Naive thymus-derived CD4-positive, alpha-beta T cell (primary cell): ENCODE results near the gene PCDHGA9. TPM values are rescaled to one million over a fixed set of nuclear protein-coding genes. Genes with fewer than 3 reads are reported as not detected.
A peak's percentile ranks its signal among the peaks of the same experiment; 100 is the strongest.
"Not testable (repeated sequence)": the region's sequence is repeated elsewhere in the genome, so short reads cannot be mapped to it uniquely, and the experiment has no call there.

Source experiments
- ATAC-seq: fragments of 150-1000 bp; cut with Tn5 transposase; 2 replicates; pipeline ENCODE4 v1.10.0; 2021; ENCODE audit warnings: mild to moderate bottlenecking, moderate library complexity
- CTCF ChIA-PET: fragments of 350-600 bp; sonication (Branson Sonifier 250); formaldehyde crosslinking; loops from one replicate; lab custom pipeline; 2021; ENCODE audit warnings: antibody characterized with exemption; lab: Charles Lee
- POLR2A ChIA-PET: fragments of 350-600 bp; sonication (Branson Sonifier 250); formaldehyde crosslinking; loops from one replicate; lab custom pipeline; 2021; ENCODE audit warnings: antibody characterized with exemption, inconsistent platforms; lab: Charles Lee
- DNase-seq, 9 donors: peaks; one replicate each; pipeline versions ENCODE4 v3.0.0 to v3.0.0-alpha.2; 2020 to 2022; ENCODE audit warnings: mixed read lengths in 1 of 9
- H3K27ac ChIP-seq: one replicate; pipeline ENCODE4 v1.7.0; 2013; ENCODE audit warnings: mild to moderate bottlenecking, low read depth, low read length, moderate library complexity
- H3K27me3 ChIP-seq, 2 donors: one replicate each; pipeline ENCODE4 v1.7.0; 2013; ENCODE audit warnings: low read length in 2 of 2, mild to moderate bottlenecking in 2 of 2, moderate library complexity in 2 of 2; ENCODE audit not compliant: control insufficient read depth in 2 of 2, insufficient read depth in 2 of 2
- H3K36me3 ChIP-seq, 3 experiments: 1 replicate in 2 of 3; 2 replicates in 1 of 3; pipeline ENCODE4 v1.7.0; 2013; ENCODE audit warnings: low read length in 3 of 3, mild to moderate bottlenecking in 3 of 3, moderate library complexity in 1 of 3; ENCODE audit not compliant: insufficient read depth in 3 of 3, control insufficient read depth in 2 of 3
- H3K4me1 ChIP-seq, 2 donors: one replicate each; pipeline ENCODE4 v1.7.0; 2013; ENCODE audit warnings: low read length in 2 of 2, mild to moderate bottlenecking in 2 of 2, moderate library complexity in 1 of 2; ENCODE audit not compliant: control insufficient read depth in 2 of 2, insufficient read depth in 2 of 2
- H3K4me3 ChIP-seq: 2 replicates; pipeline ENCODE4 v1.7.0; 2013; ENCODE audit warnings: mild to moderate bottlenecking, low read length
- H3K9me3 ChIP-seq, 3 experiments: 1 replicate in 2 of 3; 2 replicates in 1 of 3; pipeline ENCODE4 v1.7.0; 2013; ENCODE audit warnings: low read length in 3 of 3; ENCODE audit not compliant: control insufficient read depth in 2 of 3
- H3K27ac Mint-ChIP-seq, 9 donors: one replicate each; pipeline ENCODE4 v1.8.0; 2020 to 2022; ENCODE audit warnings: mixed read lengths in 9 of 9, mild to moderate bottlenecking in 8 of 9, moderate library complexity in 5 of 9, inconsistent platforms in 2 of 9
- H3K27me3 Mint-ChIP-seq, 5 donors: one replicate each; pipeline ENCODE4 v1.8.0; 2021 to 2022; ENCODE audit warnings: mixed read lengths in 5 of 5, mild to moderate bottlenecking in 1 of 5
- H3K36me3 Mint-ChIP-seq, 5 donors: one replicate each; pipeline ENCODE4 v1.8.0; 2020 to 2022; ENCODE audit warnings: mixed read lengths in 5 of 5, mild to moderate bottlenecking in 3 of 5, inconsistent platforms in 1 of 5
- H3K4me1 Mint-ChIP-seq, 7 donors: one replicate each; pipeline ENCODE4 v1.8.0; 2020 to 2022; ENCODE audit warnings: mixed read lengths in 7 of 7, mild to moderate bottlenecking in 3 of 7, inconsistent platforms in 1 of 7
- H3K4me3 Mint-ChIP-seq, 10 donors: one replicate each; pipeline ENCODE4 v1.8.0; 2020 to 2022; ENCODE audit warnings: mild to moderate bottlenecking in 10 of 10, mixed read lengths in 10 of 10, moderate library complexity in 6 of 10, inconsistent platforms in 2 of 10
- H3K9me3 Mint-ChIP-seq, 11 donors: one replicate each; pipeline ENCODE4 v1.8.0; 2020 to 2022; ENCODE audit warnings: mixed read lengths in 11 of 11, mild to moderate bottlenecking in 4 of 11, inconsistent platforms in 1 of 11, moderate library complexity in 1 of 11
- intact Hi-C, 2 donors: fragments of 100-400 bp; cut with micrococcal nuclease; formaldehyde crosslinking; loops; one replicate each; pipeline ENCODE4 v1.15.1; 2023
- polyA plus RNA-seq, 2 donors: library from polyadenylated mRNA; unstranded; fragments of 300-500 nt; fragmentation: Illumina TruSeq; gene quantifications; one replicate each; pipeline ENCODE4 v1.2.3, GENCODE V29; 2021
- total RNA-seq, 6 experiments: library from RNA in 5 of 6; stranded (reverse) in 5 of 6; gene quantifications; 1 replicate in 5 of 6; 2 replicates in 1 of 6; pipeline ENCODE4 v1.2.3 and lab custom pipeline; 2021 to 2026

The PCDHGA9 gene
- total and polyA plus RNA-seq, 7 experiments from 2014 or later = 0.16 to 0.41 (median 0.22) TPM; not detected in 3

GRCh38 chr5:141398608-141399007, 4.0 kb upstream of the PCDHGA9 start:
- Mint-ChIP-seq H3K36me3 (peaks cover 4 to 28% (median 9%) of the 10 kb centered on the region in 5 donors), H3K27ac (peak overlapping the region in 2 of 9 donors; percentile 43 to 83), H3K4me3 (peak overlapping the region in 3 of 10 donors; percentile 23 to 41 (median 33)), H3K4me1 (peaks cover 0 to 6% (median 2%) of the 10 kb centered on the region in 7 donors), H3K27me3 (peaks cover 50 to 83% (median 70%) of the 10 kb centered on the region in 5 donors), H3K9me3 (peaks cover 4 to 82% (median 38%) of the 10 kb centered on the region in 11 donors)
- H3K4me3 ChIP-seq = no peak overlapping the region
- H3K9me3 ChIP-seq = peaks cover 0 to 45% (median 0%) of the 10 kb centered on the region in 3 experiments
- peaks cover 2 to 18% of the 10 kb centered on the region in 2 donors for H3K27me3 ChIP-seq
- ATAC-seq = no peak
- CTCF ChIA-PET = no interaction called here
- no peak overlapping the region for H3K27ac ChIP-seq
- DNase-seq = no peak
- H3K36me3 ChIP-seq = no peaks in the 10 kb centered on the region
- no peaks in the 10 kb centered on the region for H3K4me1 ChIP-seq
- intact Hi-C loops = no loop called here
- POLR2A ChIA-PET = no interaction called here

- Histone ChIP-seq H3K27me3 (peaks cover 2 to 18% of the 10 kb centered on the region in 2 donors), H3K4me3 (no peak overlapping the region), H3K36me3 (no peaks in the 10 kb centered on the region), H3K9me3 (peaks cover 0 to 35% (median 0%) of the 10 kb centered on the region in 3 experiments), H3K27ac (no peak overlapping the region), H3K4me1 (no peaks in the 10 kb centered on the region)
- Mint-ChIP-seq H3K27ac (peak overlapping the region in 4 of 9 donors; percentile 10 to 74 (median 66)), H3K27me3 (peaks cover 48 to 84% (median 70%) of the 10 kb centered on the region in 5 donors), H3K4me3 (peak overlapping the region in 5 of 10 donors; percentile 3 to 71 (median 23)), H3K4me1 (peaks cover 0 to 6% (median 2%) of the 10 kb centered on the region in 7 donors), H3K36me3 (peaks cover 4 to 29% (median 9%) of the 10 kb centered on the region in 5 donors), H3K9me3 (peaks cover 4 to 82% (median 41%) of the 10 kb centered on the region in 11 donors)
- DNase-seq (no peak), ATAC-seq (no peak)
- intact Hi-C loops = no loop called here
- CTCF ChIA-PET = no interaction called here
- POLR2A ChIA-PET = no interaction called here
These were observed 2.9 kb upstream of the PCDHGA9 start for GRCh38 chr5:141399555-141400258.

- H3K4me1 ChIP-seq = no peaks in the 10 kb centered on the region
- intact Hi-C loops = no loop called here
- CTCF ChIA-PET = no interaction called here
- peaks cover 8 to 26% of the 10 kb centered on the region in 2 donors for H3K27me3 ChIP-seq
- Mint-ChIP-seq H3K4me3 (peak overlapping the region in 3 of 10 donors; percentile 29 to 69 (median 56)), H3K4me1 (peaks cover 0 to 16% (median 5%) of the 10 kb centered on the region in 7 donors), H3K27me3 (peaks cover 57 to 86% (median 81%) of the 10 kb centered on the region in 5 donors), H3K36me3 (peaks cover 6 to 37% (median 9%) of the 10 kb centered on the region in 5 donors), H3K9me3 (peaks cover 7 to 88% (median 45%) of the 10 kb centered on the region in 11 donors), H3K27ac (peak overlapping the region in 2 of 9 donors; percentile 49)
- H3K36me3 ChIP-seq = no peaks in the 10 kb centered on the region
- H3K9me3 ChIP-seq = peaks cover 0 to 39% (median 0%) of the 10 kb centered on the region in 3 experiments
- no peak overlapping the region for H3K27ac ChIP-seq
- DNase-seq (no peak), ATAC-seq (no peak)
- POLR2A ChIA-PET = no interaction called here
- no peak overlapping the region for H3K4me3 ChIP-seq
These were observed 809 bp downstream of the PCDHGA9 start for GRCh38 chr5:141403387-141403786.

- H3K36me3 Mint-ChIP-seq = peaks cover 7 to 32% (median 12%) of the 10 kb centered on the region in 5 donors
- H3K4me1 ChIP-seq, CTCF ChIA-PET, intact Hi-C loops, H3K4me3 ChIP-seq, H3K27ac ChIP-seq, H3K36me3 ChIP-seq: not testable (repeated sequence)
- ATAC-seq (peak; percentile 71), DNase-seq (peak in 3 of 9 donors; percentile 27 to 34 (median 34))
- peak within 1 kb of the TSS in 4 of 9 donors; percentile 5 to 79 (median 35) for H3K27ac Mint-ChIP-seq
- peaks cover 2 to 14% (median 4%) of the 10 kb centered on the region in 7 donors for H3K4me1 Mint-ChIP-seq
- peaks cover 10 to 82% (median 47%) of the 10 kb centered on the region in 11 donors for H3K9me3 Mint-ChIP-seq
- H3K27me3 ChIP-seq = peaks cover 10 to 20% of the 10 kb centered on the region in 2 donors
- POLR2A ChIA-PET = interaction anchor here (0.5 kb wide), 1 partner anchor 155 kb away, joined by 5 read pairs; no protein-coding TSS in a partner anchor
- peaks cover 0 to 33% (median 0%) of the 10 kb centered on the region in 3 experiments for H3K9me3 ChIP-seq
- peaks cover 54 to 80% (median 76%) of the 10 kb centered on the region in 5 donors for H3K27me3 Mint-ChIP-seq
- H3K4me3 Mint-ChIP-seq = peak within 1 kb of the TSS in 9 of 10 donors; percentile 33 to 80 (median 66)
These were observed 5.4 kb downstream of the PCDHGA9 start, which contains the start of gene PCDHGB6 for GRCh38 chr5:141407790-141408505. Gene PCDHGB6 (plus strand): TSS chr5:141408021. CDS start chr5:141408203, 182 bp downstream.

GRCh38 chr5:141409598-141410306, 7.2 kb downstream of the PCDHGA9 start:
- Histone ChIP-seq H3K9me3 (peaks cover 0 to 31% (median 0%) of the 10 kb centered on the region in 3 experiments), H3K27me3 (peaks cover 16 to 24% of the 10 kb centered on the region in 2 donors), H3K36me3 (no peaks in the 10 kb centered on the region), H3K4me3 (no peak overlapping the region), H3K27ac (no peak overlapping the region), H3K4me1 (peaks cover 0 to 5% of the 10 kb centered on the region in 2 donors)
- no peak for DNase-seq
- Mint-ChIP-seq H3K4me3 (peak overlapping the region in 1 of 10 donors; percentile 6), H3K9me3 (peaks cover 14 to 82% (median 45%) of the 10 kb centered on the region in 11 donors), H3K36me3 (peaks cover 7 to 33% (median 16%) of the 10 kb centered on the region in 5 donors), H3K4me1 (peaks cover 7 to 24% (median 14%) of the 10 kb centered on the region in 7 donors), H3K27me3 (peaks cover 61 to 82% (median 78%) of the 10 kb centered on the region in 5 donors), H3K27ac (peak overlapping the region in 4 of 9 donors; percentile 19 to 80 (median 59))
- ChIA-PET CTCF (no interaction called here), POLR2A (no interaction called here)
- ATAC-seq = no peak
- intact Hi-C loops = loop anchor here in 1 of 2 donors (5.0 to 10.0 kb wide), 2 partner anchors 87 to 465 kb away; partner anchors contain the start of genes PCDH1 and TAF7
